OCI-LY3 (cell line): ENCODE data around the gene AGAP1.

Source experiments
- EZH2phosphoT487 ChIP-seq: fragments of 200-600 bp; shearing (Covaris generic); IDR thresholded peaks from 2 replicates; pipeline ENCODE4 v1.6.1; 2018; ENCODE audit warnings: antibody characterized with exemption, mixed run types, low read depth
- TF ChIP-seq, protein P1 (sequence below): fragments of 200-600, 300-600 bp; sonication (generic); IDR thresholded peaks from 2 replicates; pipeline ENCODE4 v1.5.1; 2014; ENCODE audit warnings: antibody characterized with exemption, low read length, low read depth

DNA sequence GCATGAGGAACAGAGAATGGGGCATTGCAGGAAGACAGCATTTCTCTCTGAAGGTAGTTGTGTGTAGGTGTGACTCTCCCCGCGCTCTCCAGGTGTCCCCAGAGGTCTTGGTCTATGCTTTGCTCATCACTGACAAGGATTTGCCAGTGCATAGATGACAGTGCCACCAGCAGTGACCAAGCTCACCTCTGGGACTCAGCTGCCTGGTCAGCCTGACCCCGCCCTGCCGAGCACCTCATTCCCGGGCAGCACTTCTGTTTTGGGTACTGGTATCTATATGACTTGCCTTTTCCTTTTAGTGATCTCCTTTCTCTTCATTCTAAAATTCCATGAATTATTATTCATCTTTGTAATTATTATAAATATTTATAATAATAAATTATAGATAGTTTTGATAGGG, 615.2 kb downstream of the AGAP1 start:
- TF ChIP-seq, protein P1, sequence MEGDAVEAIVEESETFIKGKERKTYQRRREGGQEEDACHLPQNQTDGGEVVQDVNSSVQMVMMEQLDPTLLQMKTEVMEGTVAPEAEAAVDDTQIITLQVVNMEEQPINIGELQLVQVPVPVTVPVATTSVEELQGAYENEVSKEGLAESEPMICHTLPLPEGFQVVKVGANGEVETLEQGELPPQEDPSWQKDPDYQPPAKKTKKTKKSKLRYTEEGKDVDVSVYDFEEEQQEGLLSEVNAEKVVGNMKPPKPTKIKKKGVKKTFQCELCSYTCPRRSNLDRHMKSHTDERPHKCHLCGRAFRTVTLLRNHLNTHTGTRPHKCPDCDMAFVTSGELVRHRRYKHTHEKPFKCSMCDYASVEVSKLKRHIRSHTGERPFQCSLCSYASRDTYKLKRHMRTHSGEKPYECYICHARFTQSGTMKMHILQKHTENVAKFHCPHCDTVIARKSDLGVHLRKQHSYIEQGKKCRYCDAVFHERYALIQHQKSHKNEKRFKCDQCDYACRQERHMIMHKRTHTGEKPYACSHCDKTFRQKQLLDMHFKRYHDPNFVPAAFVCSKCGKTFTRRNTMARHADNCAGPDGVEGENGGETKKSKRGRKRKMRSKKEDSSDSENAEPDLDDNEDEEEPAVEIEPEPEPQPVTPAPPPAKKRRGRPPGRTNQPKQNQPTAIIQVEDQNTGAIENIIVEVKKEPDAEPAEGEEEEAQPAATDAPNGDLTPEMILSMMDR: no peak
- no peak for TF ChIP-seq EZH2phosphoT487
